H1 (cell line): ENCODE data around the gene ASRGL1.

Source experiments
- ASH2L ChIP-seq: fragments of 200-600, 300-600 bp; sonication (generic); IDR thresholded peaks from one replicate; pipeline ENCODE4 v1.7.1; 2017; ENCODE audit warnings: low read length
- EP300 ChIP-seq, 2 experiments: IDR thresholded peaks; 1 replicate in 1 of 2; 2 replicates in 1 of 2; pipeline ENCODE4 v1.6.1; 2011 to 2012; ENCODE audit warnings: low read depth in 2 of 2, low read length in 2 of 2, mild to moderate bottlenecking in 2 of 2, borderline replicate concordance in 1 of 2, inconsistent platforms in 1 of 2, moderate library complexity in 1 of 2
- POLR2AphosphoS5 ChIP-seq: IDR thresholded peaks from 2 replicates; pipeline ENCODE4 v1.6.1; 2011; ENCODE audit warnings: low read depth, low read length
- TF ChIP-seq, protein P1 (sequence below), 3 experiments: IDR thresholded peaks; 1 replicate in 2 of 3; 2 replicates in 1 of 3; pipeline versions ENCODE4 v1.5.1 to v1.6.1; 2011; ENCODE audit warnings: low read length in 3 of 3, mild to moderate bottlenecking in 3 of 3, inconsistent platforms in 2 of 3, low read depth in 1 of 3, moderate library complexity in 1 of 3; ENCODE audit not compliant: insufficient read depth in 1 of 3; ENCODE audit errors: control extremely low read depth in 1 of 3
- TF ChIP-seq, protein P2 (sequence below): IDR thresholded peaks from 2 replicates; pipeline ENCODE4 v1.6.1; 2012; ENCODE audit warnings: inconsistent platforms

DNA sequence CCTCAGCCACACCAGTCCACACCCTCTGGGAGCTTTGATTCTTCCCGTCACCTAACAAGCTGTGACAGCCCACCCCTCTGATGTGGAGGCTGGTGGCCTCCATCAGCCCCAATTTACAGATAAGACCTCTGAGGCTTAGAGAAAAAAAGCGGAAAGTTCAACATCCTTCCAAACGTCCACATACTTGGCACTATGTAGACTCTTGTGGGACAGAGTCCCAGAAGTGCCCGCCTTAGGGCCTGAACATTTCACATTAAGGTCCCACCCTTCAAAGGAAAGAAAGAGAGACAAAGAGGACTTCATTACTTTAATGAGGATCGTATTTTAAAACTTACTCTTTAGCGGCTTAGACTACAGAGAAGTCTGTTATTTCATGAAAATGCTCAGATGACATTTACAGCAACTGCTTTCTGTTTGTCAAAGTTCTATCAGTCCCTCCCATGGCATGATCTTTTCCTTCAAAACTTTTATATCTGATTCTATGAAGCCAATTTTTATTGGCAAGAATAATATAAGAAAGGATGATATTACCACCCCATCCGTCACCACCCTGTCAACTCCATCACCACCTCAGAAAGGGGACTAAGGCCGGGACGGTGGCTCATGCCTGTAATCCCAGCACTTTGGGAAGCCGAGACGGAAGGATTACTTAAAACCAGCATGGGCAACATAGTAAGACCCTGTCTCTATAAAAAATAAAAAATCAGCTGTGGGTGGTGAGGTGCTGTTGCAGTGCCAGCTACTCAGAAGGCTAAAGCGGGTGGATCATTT, 65.9 kb downstream of the ASRGL1 start:
- TF ChIP-seq, protein P1, sequence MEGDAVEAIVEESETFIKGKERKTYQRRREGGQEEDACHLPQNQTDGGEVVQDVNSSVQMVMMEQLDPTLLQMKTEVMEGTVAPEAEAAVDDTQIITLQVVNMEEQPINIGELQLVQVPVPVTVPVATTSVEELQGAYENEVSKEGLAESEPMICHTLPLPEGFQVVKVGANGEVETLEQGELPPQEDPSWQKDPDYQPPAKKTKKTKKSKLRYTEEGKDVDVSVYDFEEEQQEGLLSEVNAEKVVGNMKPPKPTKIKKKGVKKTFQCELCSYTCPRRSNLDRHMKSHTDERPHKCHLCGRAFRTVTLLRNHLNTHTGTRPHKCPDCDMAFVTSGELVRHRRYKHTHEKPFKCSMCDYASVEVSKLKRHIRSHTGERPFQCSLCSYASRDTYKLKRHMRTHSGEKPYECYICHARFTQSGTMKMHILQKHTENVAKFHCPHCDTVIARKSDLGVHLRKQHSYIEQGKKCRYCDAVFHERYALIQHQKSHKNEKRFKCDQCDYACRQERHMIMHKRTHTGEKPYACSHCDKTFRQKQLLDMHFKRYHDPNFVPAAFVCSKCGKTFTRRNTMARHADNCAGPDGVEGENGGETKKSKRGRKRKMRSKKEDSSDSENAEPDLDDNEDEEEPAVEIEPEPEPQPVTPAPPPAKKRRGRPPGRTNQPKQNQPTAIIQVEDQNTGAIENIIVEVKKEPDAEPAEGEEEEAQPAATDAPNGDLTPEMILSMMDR (IDR thresholded peaks at IDR 0.05; ENCODE audit: control extremely low read depth in 1 of 3, insufficient read depth in 1 of 3, low read depth in 1 of 3, low read length in 3 of 3): no peak
- TF ChIP-seq, protein P2, sequence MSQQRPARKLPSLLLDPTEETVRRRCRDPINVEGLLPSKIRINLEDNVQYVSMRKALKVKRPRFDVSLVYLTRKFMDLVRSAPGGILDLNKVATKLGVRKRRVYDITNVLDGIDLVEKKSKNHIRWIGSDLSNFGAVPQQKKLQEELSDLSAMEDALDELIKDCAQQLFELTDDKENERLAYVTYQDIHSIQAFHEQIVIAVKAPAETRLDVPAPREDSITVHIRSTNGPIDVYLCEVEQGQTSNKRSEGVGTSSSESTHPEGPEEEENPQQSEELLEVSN: no peak
- no peak for TF ChIP-seq POLR2AphosphoS5
- no peak for TF ChIP-seq EP300 (IDR thresholded peaks at IDR 0.05; ENCODE audit: borderline replicate concordance in 1 of 2, low read depth in 2 of 2, low read length in 2 of 2)
- no peak for TF ChIP-seq ASH2L
